LNCAP (cell line): ENCODE data around the gene LRRC45.

Experiments
- TF ChIP-seq, protein P1 (sequence below): fragments of 450-650 bp; IDR thresholded peaks from 2 replicates; pipeline ENCODE4 v1.5.1; 2017; ENCODE audit warnings: mild to moderate bottlenecking

Gene LRRC45

GRCh38 chr17:82048571-82048971 lies 25.5 kb downstream of the LRRC45 start:
- TF ChIP-seq, protein P1, sequence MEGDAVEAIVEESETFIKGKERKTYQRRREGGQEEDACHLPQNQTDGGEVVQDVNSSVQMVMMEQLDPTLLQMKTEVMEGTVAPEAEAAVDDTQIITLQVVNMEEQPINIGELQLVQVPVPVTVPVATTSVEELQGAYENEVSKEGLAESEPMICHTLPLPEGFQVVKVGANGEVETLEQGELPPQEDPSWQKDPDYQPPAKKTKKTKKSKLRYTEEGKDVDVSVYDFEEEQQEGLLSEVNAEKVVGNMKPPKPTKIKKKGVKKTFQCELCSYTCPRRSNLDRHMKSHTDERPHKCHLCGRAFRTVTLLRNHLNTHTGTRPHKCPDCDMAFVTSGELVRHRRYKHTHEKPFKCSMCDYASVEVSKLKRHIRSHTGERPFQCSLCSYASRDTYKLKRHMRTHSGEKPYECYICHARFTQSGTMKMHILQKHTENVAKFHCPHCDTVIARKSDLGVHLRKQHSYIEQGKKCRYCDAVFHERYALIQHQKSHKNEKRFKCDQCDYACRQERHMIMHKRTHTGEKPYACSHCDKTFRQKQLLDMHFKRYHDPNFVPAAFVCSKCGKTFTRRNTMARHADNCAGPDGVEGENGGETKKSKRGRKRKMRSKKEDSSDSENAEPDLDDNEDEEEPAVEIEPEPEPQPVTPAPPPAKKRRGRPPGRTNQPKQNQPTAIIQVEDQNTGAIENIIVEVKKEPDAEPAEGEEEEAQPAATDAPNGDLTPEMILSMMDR: no peak

- TF ChIP-seq, protein P1: no peak
Measured at GRCh38 chr17:82049106-82049505, 26.0 kb downstream of the LRRC45 start.

GRCh38 chr17:82049521-82049971 lies 26.4 kb downstream of the LRRC45 start:
- TF ChIP-seq, protein P1: no peak

GRCh38 chr17:82050152-82050760 lies 27.2 kb downstream of the LRRC45 start:
- TF ChIP-seq, protein P1: no peak

GRCh38 chr17:82050761-82051641 lies 27.9 kb downstream of the LRRC45 start:
- TF ChIP-seq, protein P1: no peak

GRCh38 chr17:82051776-82052637 lies 28.9 kb downstream of the LRRC45 start, which contains the start of the genes GPS1 and RFNG:
GPS1 (plus strand) TSS chr17:82051898; CDS start chr17:82051932, 34 bp downstream.
RFNG (minus strand) TSS chr17:82051811; CDS start chr17:82051766, 45 bp downstream.
- TF ChIP-seq, protein P1: no peak

- TF ChIP-seq, protein P1: no peak
Measured at GRCh38 chr17:82052638-82053059, 29.5 kb downstream of the LRRC45 start.
